Ovary (tissue), 3 donors: ENCODE measurements around the gene PYGO2.

Source experiments
- CTCF ChIP-seq, 3 donors: fragments of 450-650 bp in 2 of 3; fragments of 200-600 bp in 1 of 3; IDR thresholded peaks; one replicate each; pipeline versions ENCODE4 v1.5.1 to v1.8.0; 2016 to 2022; ENCODE audit warnings: antibody characterized with exemption in 3 of 3, mild to moderate bottlenecking in 1 of 3
- EP300 ChIP-seq: sonication (generic); formaldehyde crosslinking; IDR thresholded peaks from one replicate; pipeline ENCODE4 v1.6.1; 2017; ENCODE audit warnings: antibody characterized with exemption
- POLR2A ChIP-seq: fragments of 450-650 bp; IDR thresholded peaks from one replicate; pipeline ENCODE4 v1.6.1; 2017; ENCODE audit warnings: antibody characterized with exemption, mild to moderate bottlenecking, moderate library complexity
- donor health status: DM: no; HTN: no; CAD: no.

- TF ChIP-seq EP300 (no peak), POLR2A (no peak), CTCF (IDR thresholded peaks at IDR 0.05) (no peak)
These were observed 11.1 kb upstream of the PYGO2 start for GRCh38 chr1:154972517-154973343.
